Hematopoietic multipotent progenitor cell treated with erythropoietin and hydrocortisone succinate and interleukin-3 and kit ligand, for 6 days (in vitro differentiated cells): ENCODE results near the gene CENPV.
"Not testable (repeated sequence)": the region's sequence is repeated elsewhere in the genome, so short reads cannot be mapped to it uniquely, and the experiment has no call there.

ENCODE experiments used
- DNase-seq: peaks from one replicate; pipeline ENCODE4 v3.0.0-alpha.2; 2015

The CENPV gene

GRCh38 chr17:16353317-16354174 lies at the start of gene CENPV:
Gene CENPV (minus strand): TSS chr17:16353469. CDS start chr17:16353436, 33 bp downstream.
- DNase-seq, result peak; percentile 74

- peak; percentile 80 for DNase-seq
These were observed 45.3 kb upstream of the CENPV start for GRCh38 chr17:16398270-16399267.

GRCh38 chr17:16396693-16397092 lies 43.4 kb upstream of the CENPV start:
- DNase-seq, result peak; percentile 65

- DNase-seq, result peak; percentile 35
These were observed 42.6 kb upstream of the CENPV start for GRCh38 chr17:16395887-16396286.

- not testable (repeated sequence) for DNase-seq
These were observed 39.2 kb upstream of the CENPV start for GRCh38 chr17:16392491-16392890.

- no peak for DNase-seq
These were observed 38.2 kb upstream of the CENPV start for GRCh38 chr17:16391451-16391850.

- DNase-seq, result not testable (repeated sequence)
These were observed 32.8 kb upstream of the CENPV start for GRCh38 chr17:16386126-16386507.

- DNase-seq, result no peak
These were observed 31.3 kb upstream of the CENPV start for GRCh38 chr17:16384557-16384956.

GRCh38 chr17:16383772-16384287 lies 30.6 kb upstream of the CENPV start:
- no peak for DNase-seq

GRCh38 chr17:16383216-16383615 lies 29.9 kb upstream of the CENPV start:
- DNase-seq, result no peak

- peak; percentile 32 for DNase-seq
These were observed 28.2 kb upstream of the CENPV start for GRCh38 chr17:16381496-16381820.

GRCh38 chr17:16380640-16381495 lies 27.6 kb upstream of the CENPV start, which contains the start of gene UBB:
Gene UBB (plus strand): TSS chr17:16381091. CDS start chr17:16381908, 817 bp downstream.
- DNase-seq, result peak; percentile 98

- no peak for DNase-seq
These were observed 26.4 kb upstream of the CENPV start for GRCh38 chr17:16379654-16380053.

- DNase-seq, result peak; percentile 65
These were observed 25.5 kb upstream of the CENPV start for GRCh38 chr17:16378636-16379282.

GRCh38 chr17:16377941-16378341 lies 24.7 kb upstream of the CENPV start:
- no peak for DNase-seq

- DNase-seq, result no peak
These were observed 21.1 kb upstream of the CENPV start for GRCh38 chr17:16374146-16374938.

- DNase-seq, result peak; percentile 41
These were observed 18.5 kb upstream of the CENPV start for GRCh38 chr17:16371742-16372141.

GRCh38 chr17:16364625-16365024 lies 11.4 kb upstream of the CENPV start:
- no peak for DNase-seq

- peak; percentile 92 for DNase-seq
These were observed 10.7 kb upstream of the CENPV start for GRCh38 chr17:16363749-16364536.

GRCh38 chr17:16361874-16362273 lies 8.6 kb upstream of the CENPV start:
- DNase-seq, result no peak
